ENCODE measurements around the gene TLK1. TPM values are rescaled to one million over a fixed set of nuclear protein-coding genes. Genes with fewer than 3 reads are reported as not detected.

TLK1 gene
- total and polyA plus RNA-seq, 4 donors = 7.7 to 19.6 (median 15.6) TPM

DNA sequence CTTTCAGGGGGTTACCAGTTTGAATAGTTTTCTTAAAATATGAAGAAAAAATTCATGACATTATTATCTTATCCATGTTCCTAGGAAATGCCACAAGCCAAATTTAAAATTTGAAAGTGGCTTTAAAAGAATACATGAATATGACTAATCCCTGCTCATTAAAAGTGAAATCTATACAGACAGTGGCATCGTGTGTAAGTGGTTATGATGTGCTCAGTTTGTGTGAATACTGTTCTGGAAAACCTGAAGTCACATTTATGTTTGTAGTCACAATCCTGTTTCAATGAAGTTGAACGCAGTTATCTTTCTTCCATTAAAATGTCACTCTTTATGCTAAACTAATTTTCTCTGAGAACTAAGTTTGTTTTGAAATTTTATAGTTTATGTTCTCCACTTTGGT lies 155.9 kb downstream of the TLK1 start:
- TF ChIP-seq NR2F2 (IDR thresholded peaks at IDR 0.05) (no peak), GABPA (IDR thresholded peaks at IDR 0.05 in 1 of 2, conservative IDR thresholded peaks at IDR 0.05 in 1 of 2) (no peak), HNF4G (IDR thresholded peaks at IDR 0.05) (no peak), SP1 (IDR thresholded peaks at IDR 0.05) (no peak), JUND (IDR thresholded peaks at IDR 0.05) (no peak), TAF1 (conservative IDR thresholded peaks at IDR 0.05) (no peak), FOXA2 (IDR thresholded peaks at IDR 0.05) (no peak), HNF4A (conservative IDR thresholded peaks at IDR 0.05) (no peak), YY1 (IDR thresholded peaks at IDR 0.05) (no peak), EGR1 (IDR thresholded peaks at IDR 0.05; ENCODE audit: low read depth in 2 of 2) (no peak), RAD21 (IDR thresholded peaks at IDR 0.05) (no peak), RXRA (IDR thresholded peaks at IDR 0.05) (no peak)
- TF ChIP-seq, protein P1, sequence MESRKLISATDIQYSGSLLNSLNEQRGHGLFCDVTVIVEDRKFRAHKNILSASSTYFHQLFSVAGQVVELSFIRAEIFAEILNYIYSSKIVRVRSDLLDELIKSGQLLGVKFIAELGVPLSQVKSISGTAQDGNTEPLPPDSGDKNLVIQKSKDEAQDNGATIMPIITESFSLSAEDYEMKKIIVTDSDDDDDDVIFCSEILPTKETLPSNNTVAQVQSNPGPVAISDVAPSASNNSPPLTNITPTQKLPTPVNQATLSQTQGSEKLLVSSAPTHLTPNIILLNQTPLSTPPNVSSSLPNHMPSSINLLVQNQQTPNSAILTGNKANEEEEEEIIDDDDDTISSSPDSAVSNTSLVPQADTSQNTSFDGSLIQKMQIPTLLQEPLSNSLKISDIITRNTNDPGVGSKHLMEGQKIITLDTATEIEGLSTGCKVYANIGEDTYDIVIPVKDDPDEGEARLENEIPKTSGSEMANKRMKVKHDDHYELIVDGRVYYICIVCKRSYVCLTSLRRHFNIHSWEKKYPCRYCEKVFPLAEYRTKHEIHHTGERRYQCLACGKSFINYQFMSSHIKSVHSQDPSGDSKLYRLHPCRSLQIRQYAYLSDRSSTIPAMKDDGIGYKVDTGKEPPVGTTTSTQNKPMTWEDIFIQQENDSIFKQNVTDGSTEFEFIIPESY (IDR thresholded peaks at IDR 0.05) = no peak
- TF ChIP-seq, protein P2, sequence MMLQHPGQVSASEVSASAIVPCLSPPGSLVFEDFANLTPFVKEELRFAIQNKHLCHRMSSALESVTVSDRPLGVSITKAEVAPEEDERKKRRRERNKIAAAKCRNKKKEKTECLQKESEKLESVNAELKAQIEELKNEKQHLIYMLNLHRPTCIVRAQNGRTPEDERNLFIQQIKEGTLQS (IDR thresholded peaks at IDR 0.05) = no peak
- TF ChIP-seq, protein P3, sequence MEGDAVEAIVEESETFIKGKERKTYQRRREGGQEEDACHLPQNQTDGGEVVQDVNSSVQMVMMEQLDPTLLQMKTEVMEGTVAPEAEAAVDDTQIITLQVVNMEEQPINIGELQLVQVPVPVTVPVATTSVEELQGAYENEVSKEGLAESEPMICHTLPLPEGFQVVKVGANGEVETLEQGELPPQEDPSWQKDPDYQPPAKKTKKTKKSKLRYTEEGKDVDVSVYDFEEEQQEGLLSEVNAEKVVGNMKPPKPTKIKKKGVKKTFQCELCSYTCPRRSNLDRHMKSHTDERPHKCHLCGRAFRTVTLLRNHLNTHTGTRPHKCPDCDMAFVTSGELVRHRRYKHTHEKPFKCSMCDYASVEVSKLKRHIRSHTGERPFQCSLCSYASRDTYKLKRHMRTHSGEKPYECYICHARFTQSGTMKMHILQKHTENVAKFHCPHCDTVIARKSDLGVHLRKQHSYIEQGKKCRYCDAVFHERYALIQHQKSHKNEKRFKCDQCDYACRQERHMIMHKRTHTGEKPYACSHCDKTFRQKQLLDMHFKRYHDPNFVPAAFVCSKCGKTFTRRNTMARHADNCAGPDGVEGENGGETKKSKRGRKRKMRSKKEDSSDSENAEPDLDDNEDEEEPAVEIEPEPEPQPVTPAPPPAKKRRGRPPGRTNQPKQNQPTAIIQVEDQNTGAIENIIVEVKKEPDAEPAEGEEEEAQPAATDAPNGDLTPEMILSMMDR (IDR thresholded peaks at IDR 0.05; ENCODE audit: low read depth, low read length, missing input control) = no peak
- TF ChIP-seq, protein P4, sequence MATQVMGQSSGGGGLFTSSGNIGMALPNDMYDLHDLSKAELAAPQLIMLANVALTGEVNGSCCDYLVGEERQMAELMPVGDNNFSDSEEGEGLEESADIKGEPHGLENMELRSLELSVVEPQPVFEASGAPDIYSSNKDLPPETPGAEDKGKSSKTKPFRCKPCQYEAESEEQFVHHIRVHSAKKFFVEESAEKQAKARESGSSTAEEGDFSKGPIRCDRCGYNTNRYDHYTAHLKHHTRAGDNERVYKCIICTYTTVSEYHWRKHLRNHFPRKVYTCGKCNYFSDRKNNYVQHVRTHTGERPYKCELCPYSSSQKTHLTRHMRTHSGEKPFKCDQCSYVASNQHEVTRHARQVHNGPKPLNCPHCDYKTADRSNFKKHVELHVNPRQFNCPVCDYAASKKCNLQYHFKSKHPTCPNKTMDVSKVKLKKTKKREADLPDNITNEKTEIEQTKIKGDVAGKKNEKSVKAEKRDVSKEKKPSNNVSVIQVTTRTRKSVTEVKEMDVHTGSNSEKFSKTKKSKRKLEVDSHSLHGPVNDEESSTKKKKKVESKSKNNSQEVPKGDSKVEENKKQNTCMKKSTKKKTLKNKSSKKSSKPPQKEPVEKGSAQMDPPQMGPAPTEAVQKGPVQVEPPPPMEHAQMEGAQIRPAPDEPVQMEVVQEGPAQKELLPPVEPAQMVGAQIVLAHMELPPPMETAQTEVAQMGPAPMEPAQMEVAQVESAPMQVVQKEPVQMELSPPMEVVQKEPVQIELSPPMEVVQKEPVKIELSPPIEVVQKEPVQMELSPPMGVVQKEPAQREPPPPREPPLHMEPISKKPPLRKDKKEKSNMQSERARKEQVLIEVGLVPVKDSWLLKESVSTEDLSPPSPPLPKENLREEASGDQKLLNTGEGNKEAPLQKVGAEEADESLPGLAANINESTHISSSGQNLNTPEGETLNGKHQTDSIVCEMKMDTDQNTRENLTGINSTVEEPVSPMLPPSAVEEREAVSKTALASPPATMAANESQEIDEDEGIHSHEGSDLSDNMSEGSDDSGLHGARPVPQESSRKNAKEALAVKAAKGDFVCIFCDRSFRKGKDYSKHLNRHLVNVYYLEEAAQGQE (IDR thresholded peaks at IDR 0.05) = no peak
- TF ChIP-seq, protein P5, sequence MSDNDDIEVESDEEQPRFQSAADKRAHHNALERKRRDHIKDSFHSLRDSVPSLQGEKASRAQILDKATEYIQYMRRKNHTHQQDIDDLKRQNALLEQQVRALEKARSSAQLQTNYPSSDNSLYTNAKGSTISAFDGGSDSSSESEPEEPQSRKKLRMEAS (IDR thresholded peaks at IDR 0.05) = no peak
- WGBS = 97% methylated on average over 2 of the region's 2 CpGs

More for the DNA sequence above, 155.9 kb downstream of the TLK1 start:
- peaks cover 2 to 41% (median 32%) of the 10 kb centered on the region in 4 donors for H3K36me3 ChIP-seq (ENCODE audit: control insufficient read depth in 4 of 4, insufficient read depth in 3 of 4, low read depth in 1 of 4, low read length in 3 of 4)
- H3K9ac ChIP-seq (ENCODE audit: low read depth in 1 of 2, low read length in 2 of 2) = no peak overlapping the region
- no peaks in the 10 kb centered on the region for H3K4me1 ChIP-seq (ENCODE audit: control insufficient read depth in 4 of 4, insufficient read depth in 4 of 4, low read length in 3 of 4)
- DNase-seq (ENCODE audit: low spot score) = no peak
- H3K9me3 ChIP-seq (ENCODE audit: control insufficient read depth in 4 of 4, low read length in 3 of 4) = no peaks in the 10 kb centered on the region
- no peak overlapping the region for H3K27ac ChIP-seq (ENCODE audit: low read depth in 1 of 2, low read length in 2 of 2)
- no peak overlapping the region for H3K4me3 ChIP-seq (ENCODE audit: low read depth in 1 of 3, low read length in 3 of 3)
- H3K27me3 ChIP-seq (ENCODE audit: control insufficient read depth in 4 of 4, insufficient read depth in 4 of 4, low read length in 3 of 4) = no peaks in the 10 kb centered on the region
